NOMO-1 treated with DMSO at 0.1 percent for 48 hours (cell line): ENCODE measurements around the gene PBX4.

ENCODE experiments used
- DNase-seq: peaks from one replicate; lab custom pipeline; 2025; ENCODE audit not compliant: unreplicated experiment; lab: John Stamatoyannopoulos, UW

The PBX4 gene

GRCh38 chr19:19592690-19593089 is 25.8 kb downstream of the PBX4 start:
- DNase-seq = no peak

- no peak for DNase-seq
These were observed 27.2 kb downstream of the PBX4 start for GRCh38 chr19:19591133-19591825.

GRCh38 chr19:19588546-19588945 is 29.9 kb downstream of the PBX4 start:
- no peak for DNase-seq

GRCh38 chr19:19587771-19588170 is 30.7 kb downstream of the PBX4 start:
- DNase-seq = no peak

GRCh38 chr19:19584356-19584755 is 34.1 kb downstream of the PBX4 start:
- no peak for DNase-seq

GRCh38 chr19:19582471-19582870 is 36.0 kb downstream of the PBX4 start:
- no peak for DNase-seq

GRCh38 chr19:19581391-19581790 is 37.1 kb downstream of the PBX4 start:
- DNase-seq = no peak

- DNase-seq = no peak
These were observed 38.1 kb downstream of the PBX4 start for GRCh38 chr19:19580418-19580817.

- no peak for DNase-seq
These were observed 38.7 kb downstream of the PBX4 start for GRCh38 chr19:19579533-19580361.

- no peak for DNase-seq
These were observed 40.2 kb downstream of the PBX4 start for GRCh38 chr19:19578252-19578651.

GRCh38 chr19:19575411-19575810 is 43.1 kb downstream of the PBX4 start:
- no peak for DNase-seq

- no peak for DNase-seq
These were observed 47.3 kb downstream of the PBX4 start for GRCh38 chr19:19571071-19571786.

GRCh38 chr19:19570571-19570970 is 47.9 kb downstream of the PBX4 start:
- no peak for DNase-seq

- DNase-seq = no peak
These were observed 49.4 kb downstream of the PBX4 start for GRCh38 chr19:19568802-19569756.

GRCh38 chr19:19567391-19567790 is 51.1 kb downstream of the PBX4 start:
- DNase-seq = no peak

GRCh38 chr19:19566306-19566705 is 52.2 kb downstream of the PBX4 start:
- DNase-seq = no peak

- DNase-seq = no peak
These were observed 55.1 kb downstream of the PBX4 start for GRCh38 chr19:19563348-19563848.

- DNase-seq = no peak
These were observed 55.7 kb downstream of the PBX4 start for GRCh38 chr19:19562665-19563347.

- DNase-seq = no peak
These were observed 56.4 kb downstream of the PBX4 start for GRCh38 chr19:19561946-19562664.
